Measurements from ENCODE around the gene PTPA.

Gene PTPA

DNA sequence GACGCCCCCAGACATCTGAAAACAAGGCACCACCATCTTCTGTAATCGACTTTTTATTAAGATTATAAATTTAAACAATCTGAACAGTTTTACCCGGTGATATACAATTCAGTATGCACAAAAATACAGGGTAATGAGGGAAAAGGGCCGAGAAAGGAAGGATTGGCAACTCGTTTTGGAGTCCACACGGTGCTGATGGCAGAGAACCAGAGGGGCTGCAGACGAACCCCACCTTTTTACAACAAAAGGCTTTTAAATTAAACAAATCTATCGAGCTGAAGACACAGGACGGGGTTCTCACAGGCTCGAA is 64.3 kb downstream of the PTPA start:
- TF ChIP-seq, protein P1, sequence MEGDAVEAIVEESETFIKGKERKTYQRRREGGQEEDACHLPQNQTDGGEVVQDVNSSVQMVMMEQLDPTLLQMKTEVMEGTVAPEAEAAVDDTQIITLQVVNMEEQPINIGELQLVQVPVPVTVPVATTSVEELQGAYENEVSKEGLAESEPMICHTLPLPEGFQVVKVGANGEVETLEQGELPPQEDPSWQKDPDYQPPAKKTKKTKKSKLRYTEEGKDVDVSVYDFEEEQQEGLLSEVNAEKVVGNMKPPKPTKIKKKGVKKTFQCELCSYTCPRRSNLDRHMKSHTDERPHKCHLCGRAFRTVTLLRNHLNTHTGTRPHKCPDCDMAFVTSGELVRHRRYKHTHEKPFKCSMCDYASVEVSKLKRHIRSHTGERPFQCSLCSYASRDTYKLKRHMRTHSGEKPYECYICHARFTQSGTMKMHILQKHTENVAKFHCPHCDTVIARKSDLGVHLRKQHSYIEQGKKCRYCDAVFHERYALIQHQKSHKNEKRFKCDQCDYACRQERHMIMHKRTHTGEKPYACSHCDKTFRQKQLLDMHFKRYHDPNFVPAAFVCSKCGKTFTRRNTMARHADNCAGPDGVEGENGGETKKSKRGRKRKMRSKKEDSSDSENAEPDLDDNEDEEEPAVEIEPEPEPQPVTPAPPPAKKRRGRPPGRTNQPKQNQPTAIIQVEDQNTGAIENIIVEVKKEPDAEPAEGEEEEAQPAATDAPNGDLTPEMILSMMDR (conservative IDR thresholded peaks at IDR 0.05; ENCODE audit: low read depth) = no peak
- DNase-seq (ENCODE audit: low spot score) = no peak
- ChIA-PET CTCF (interaction anchor here (0.6 to 5.8 kb wide), 9 partner anchors 9 to 444 kb away, joined by 3 to 63 read pairs (median 10); partner anchors contain the start of gene C9orf50), POLR2A (ENCODE audit: low non-redundant PET) (interaction anchor here (0.6 to 5.8 kb wide), 7 partner anchors 13 to 432 kb away, joined by 3 to 81 read pairs (median 4); no protein-coding TSS in a partner anchor)
- peak overlapping the region; percentile 99 for H3K27ac ChIP-seq

DNA sequence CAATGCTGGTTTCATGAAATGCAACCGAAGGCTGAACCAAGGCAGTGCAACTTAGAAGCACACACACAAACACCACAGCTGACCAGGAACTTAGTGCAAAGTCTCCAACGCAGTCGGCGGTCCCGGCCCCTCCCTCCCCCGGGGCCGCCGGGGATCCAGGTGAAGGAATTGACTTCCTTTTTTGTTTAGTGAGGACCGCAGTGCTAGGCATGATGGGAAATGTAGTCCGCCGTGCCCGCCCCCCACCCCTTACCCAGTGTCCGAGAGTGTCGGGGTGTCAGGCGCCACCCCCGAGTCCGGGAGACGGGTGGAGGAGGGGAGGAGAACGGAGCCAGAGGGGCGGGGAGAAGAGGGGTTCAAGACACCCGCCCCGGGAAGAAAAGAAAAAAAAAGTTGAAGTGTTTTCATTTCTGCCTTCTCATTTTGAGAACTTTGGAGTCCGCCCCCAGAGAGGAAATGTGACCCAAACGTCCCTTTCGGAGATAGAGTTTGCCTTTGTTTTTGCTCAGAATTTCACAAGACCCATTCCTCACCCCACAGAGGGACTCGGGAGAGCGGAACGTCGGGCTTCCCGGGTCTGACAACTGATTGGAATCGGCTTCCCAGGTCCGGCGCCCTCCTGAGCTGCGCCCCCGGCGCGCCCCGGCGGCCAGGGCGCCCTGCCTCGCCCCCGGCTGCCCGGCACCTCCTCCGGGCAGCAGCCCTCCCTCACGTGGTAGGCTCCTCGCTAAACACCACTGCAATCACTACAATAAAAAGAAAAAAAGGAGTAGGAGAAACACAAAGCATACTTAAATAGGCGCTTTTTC is 64.8 kb downstream of the PTPA start:
- CTCF ChIA-PET = interaction anchor here (0.6 to 5.8 kb wide), 8 partner anchors 11 to 444 kb away, joined by 3 to 63 read pairs (median 12); partner anchors contain the start of gene C9orf50
- H3K27ac ChIP-seq = peak overlapping the region; percentile 99
- POLR2A ChIA-PET (ENCODE audit: low non-redundant PET) = interaction anchor here (0.8 to 5.8 kb wide), 4 partner anchors 36 to 432 kb away, joined by 3 to 81 read pairs (median 4); no protein-coding TSS in a partner anchor
- peak; percentile 97 for DNase-seq (ENCODE audit: low spot score)
- TF ChIP-seq, protein P1 (conservative IDR thresholded peaks at IDR 0.05; ENCODE audit: low read depth) = no peak; the same call in 1 of the 2 replicates

DNA sequence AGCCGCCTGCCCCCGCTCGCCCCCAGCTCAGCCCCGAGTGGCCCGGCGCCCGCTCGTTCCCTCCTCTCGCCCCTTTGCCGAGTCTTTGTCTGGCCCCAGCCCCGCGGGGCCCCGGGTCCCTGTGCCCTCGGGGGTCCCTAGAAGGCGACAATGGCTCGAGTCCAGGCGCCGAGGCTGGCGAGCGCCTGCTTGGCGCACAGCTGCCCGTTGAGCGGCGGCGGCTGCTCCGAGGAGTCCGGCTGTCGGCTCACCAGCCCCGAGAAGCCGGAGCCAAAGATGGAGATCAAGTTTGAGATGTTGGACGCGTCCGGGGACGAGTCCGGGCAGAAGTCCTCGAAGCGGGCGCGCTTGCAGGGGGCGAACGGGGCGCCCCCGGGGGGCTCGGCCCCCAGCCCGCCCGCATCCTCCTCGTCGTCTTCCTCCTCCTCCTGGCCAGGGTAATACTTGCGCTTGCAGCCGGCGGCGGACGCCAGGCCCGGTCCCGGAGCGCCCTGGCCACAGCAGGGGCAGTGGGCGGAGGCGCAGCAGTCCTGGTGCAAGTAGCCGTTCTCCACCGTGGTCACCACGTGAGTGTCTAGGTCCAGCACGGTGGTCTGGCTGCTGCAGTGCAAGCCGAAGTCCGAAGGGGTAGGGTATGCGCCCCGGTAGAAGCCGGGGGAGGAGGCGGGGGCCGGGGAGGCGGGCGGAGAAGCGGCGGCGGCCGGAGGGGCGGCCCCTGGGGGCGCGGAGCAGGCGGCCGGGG is 65.7 kb downstream of the PTPA start:
- peak; percentile 55 for DNase-seq (ENCODE audit: low spot score)
- CTCF ChIA-PET = interaction anchor here (0.6 to 5.8 kb wide), 10 partner anchors 10 to 462 kb away, joined by 3 to 50 read pairs (median 4); no protein-coding TSS in a partner anchor
- POLR2A ChIA-PET (ENCODE audit: low non-redundant PET) = interaction anchor here (0.7 to 5.8 kb wide), 4 partner anchors 37 to 166 kb away, joined by 3 to 81 read pairs (median 4); no protein-coding TSS in a partner anchor
- TF ChIP-seq, protein P1 (conservative IDR thresholded peaks at IDR 0.05; ENCODE audit: low read depth) = no peak
- peak overlapping the region; percentile 99 for H3K27ac ChIP-seq

DNA sequence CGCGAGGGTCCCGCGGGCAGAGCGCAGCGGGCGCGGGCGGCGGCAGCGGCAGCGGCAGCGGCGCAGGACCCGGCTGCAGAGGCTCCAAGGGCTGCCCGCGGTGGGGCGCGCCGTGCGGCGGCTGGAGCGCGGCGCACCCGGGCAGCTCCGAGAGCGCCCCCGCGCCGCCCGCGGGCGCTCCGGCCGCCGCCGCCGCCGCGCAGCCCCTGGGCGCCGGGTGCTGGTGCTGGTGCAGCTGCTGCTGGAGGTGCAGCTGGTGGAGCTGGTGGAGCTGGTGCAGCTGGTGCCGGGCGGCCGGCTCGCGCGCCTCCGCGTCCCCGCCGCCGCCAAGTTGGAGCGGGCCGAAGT is 66.2 kb downstream of the PTPA start:
- DNase-seq (ENCODE audit: low spot score) = peak; percentile 45
- CTCF ChIA-PET = interaction anchor here (0.6 to 2.2 kb wide), 5 partner anchors 21 to 461 kb away, joined by 3 to 6 read pairs (median 3); no protein-coding TSS in a partner anchor
- TF ChIP-seq, protein P1 (conservative IDR thresholded peaks at IDR 0.05; ENCODE audit: low read depth) = no peak; the same call in 1 of the 2 replicates
- POLR2A ChIA-PET (ENCODE audit: low non-redundant PET) = interaction anchor here (0.6 to 5.8 kb wide), 10 partner anchors 37 to 447 kb away, joined by 3 to 81 read pairs (median 4); no protein-coding TSS in a partner anchor
- peak overlapping the region; percentile 99 for H3K27ac ChIP-seq

DNA sequence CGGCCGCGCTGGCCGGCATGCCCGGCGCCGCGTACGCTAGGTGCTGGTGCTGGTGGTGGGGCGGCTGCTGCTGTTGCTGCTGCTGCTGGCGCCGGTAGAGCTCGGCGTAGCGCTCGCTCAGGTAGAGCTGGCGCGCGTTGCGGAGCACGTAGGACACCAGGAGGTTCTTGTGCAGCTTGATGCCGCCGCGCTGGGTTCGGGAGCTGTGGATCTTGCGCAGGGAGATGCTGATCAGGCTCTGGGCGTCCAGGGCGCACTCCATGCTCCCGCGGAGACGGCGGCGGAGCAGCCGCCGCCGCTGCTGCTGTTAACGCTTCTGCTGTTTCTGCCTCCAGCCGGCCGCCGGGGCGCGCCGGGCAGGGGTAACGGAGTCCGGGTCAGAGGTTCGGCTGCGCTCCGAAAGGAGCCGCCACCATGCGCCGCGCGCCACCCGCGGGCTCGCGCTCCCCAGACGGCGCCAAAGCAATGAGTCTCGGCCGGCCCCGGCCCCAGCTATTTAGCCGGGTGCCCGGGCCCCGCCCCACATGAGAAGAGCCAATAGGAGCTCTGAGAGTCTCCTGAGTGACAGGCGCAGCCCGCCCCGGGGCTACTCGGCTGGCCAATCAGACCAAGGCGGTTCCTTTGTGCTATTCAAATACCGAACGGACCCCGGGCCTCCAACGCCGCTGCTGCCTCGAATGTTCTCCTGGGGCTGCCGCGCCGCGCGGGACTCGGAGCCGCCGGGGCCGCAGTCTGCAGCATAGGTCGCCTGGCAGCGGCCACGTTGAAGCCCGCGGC is 66.8 kb downstream of the PTPA start, which contains the start of gene IER5L:
Gene IER5L, minus strand, starts transcription at position 471 of the 777 bp plus-strand sequence. Its CDS starts 209 bp downstream, at position 262.
- peak within 1 kb of the TSS; percentile 99 for H3K27ac ChIP-seq
- DNase-seq (ENCODE audit: low spot score) = peak; percentile 100
- ChIA-PET CTCF (interaction anchor here (0.5 to 2.2 kb wide), 9 partner anchors 8 to 461 kb away, joined by 3 to 6 read pairs (median 3); no protein-coding TSS in a partner anchor), POLR2A (ENCODE audit: low non-redundant PET) (interaction anchor here (0.5 to 5.8 kb wide), 26 partner anchors 9 to 446 kb away, joined by 3 to 81 read pairs (median 4); no protein-coding TSS in a partner anchor)
- TF ChIP-seq, protein P1 (conservative IDR thresholded peaks at IDR 0.05; ENCODE audit: low read depth) = no peak
